ENCODE data around the gene FAM135A.

Gene FAM135A

DNA sequence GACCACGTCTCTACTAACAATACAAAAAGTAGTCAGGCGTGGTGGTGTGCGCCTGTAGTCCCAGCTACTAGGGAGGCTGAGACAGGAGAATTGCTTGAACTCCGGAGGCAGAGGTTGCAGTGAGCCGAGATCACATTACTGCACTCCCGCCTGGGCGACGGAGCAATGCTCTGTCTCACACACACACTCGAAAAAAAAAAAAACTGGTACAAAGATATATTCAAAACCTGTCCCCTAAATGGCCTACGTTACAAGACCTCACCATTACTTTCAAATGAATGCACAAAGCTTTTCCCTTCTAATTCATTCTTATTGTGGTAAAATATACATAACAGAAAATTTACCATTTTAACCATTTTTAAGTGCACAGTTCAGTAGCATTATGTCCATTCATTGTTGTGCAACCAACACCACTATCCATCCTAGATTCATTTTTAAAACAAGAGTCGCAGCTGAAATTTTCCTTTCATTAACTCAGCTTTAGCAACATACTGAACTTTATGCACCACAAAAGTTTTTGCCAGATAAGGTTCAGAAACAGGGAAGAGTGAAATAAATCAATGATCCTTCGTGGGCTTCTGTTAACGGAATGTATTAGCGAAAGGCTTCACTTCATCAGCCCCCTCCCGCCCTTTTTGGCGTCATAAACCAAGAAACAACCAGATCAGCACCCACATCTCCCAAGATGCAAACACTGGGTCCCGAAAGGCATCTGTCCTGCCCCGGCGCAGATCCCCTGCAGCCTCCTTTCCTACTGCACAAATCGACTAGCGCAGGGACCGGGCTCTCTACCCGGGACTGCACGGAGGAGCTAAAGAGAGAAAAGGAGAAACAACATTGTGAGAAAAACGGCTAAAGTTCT is 825 bp upstream of the FAM135A start:
- H3K4me3 ChIP-seq (ENCODE audit: low read depth, low read length) = peak overlapping the region; percentile 85
- DNase-seq (ENCODE audit: low read depth) = no peak
- TF ChIP-seq, protein P1, sequence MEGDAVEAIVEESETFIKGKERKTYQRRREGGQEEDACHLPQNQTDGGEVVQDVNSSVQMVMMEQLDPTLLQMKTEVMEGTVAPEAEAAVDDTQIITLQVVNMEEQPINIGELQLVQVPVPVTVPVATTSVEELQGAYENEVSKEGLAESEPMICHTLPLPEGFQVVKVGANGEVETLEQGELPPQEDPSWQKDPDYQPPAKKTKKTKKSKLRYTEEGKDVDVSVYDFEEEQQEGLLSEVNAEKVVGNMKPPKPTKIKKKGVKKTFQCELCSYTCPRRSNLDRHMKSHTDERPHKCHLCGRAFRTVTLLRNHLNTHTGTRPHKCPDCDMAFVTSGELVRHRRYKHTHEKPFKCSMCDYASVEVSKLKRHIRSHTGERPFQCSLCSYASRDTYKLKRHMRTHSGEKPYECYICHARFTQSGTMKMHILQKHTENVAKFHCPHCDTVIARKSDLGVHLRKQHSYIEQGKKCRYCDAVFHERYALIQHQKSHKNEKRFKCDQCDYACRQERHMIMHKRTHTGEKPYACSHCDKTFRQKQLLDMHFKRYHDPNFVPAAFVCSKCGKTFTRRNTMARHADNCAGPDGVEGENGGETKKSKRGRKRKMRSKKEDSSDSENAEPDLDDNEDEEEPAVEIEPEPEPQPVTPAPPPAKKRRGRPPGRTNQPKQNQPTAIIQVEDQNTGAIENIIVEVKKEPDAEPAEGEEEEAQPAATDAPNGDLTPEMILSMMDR (conservative IDR thresholded peaks at IDR 0.05; ENCODE audit: low read depth, low read length) = no peak

DNA sequence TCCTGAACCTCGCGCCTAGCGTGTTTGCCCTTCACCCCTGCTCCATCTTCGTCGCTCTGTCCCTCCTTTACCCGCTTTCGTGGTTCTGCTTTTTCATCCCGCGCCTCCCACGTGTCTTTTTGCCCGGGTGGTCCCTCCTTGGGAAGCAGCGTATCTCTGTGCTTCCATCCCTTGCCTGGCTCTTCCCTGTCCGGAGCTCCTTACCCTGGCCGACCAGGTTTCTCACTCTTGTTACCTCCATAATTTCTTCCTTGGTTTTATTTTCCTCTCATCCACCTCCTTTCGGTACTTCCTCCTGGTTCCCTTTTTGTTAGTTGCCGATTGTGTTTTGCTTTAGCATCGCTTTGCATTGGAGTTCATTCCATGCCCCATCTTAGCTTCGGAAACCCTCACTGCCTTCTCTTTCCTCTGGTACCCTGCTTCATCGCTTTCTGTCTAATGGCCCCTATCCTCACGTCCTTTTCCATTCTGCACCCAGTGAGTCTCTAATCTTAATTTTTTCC is 735 bp downstream of the FAM135A start:
- TF ChIP-seq, protein P1 (conservative IDR thresholded peaks at IDR 0.05; ENCODE audit: low read depth, low read length) = no peak
- DNase-seq (ENCODE audit: low read depth) = peak; percentile 21
- H3K4me3 ChIP-seq (ENCODE audit: low read depth, low read length) = peak overlapping the region; percentile 85

DNA sequence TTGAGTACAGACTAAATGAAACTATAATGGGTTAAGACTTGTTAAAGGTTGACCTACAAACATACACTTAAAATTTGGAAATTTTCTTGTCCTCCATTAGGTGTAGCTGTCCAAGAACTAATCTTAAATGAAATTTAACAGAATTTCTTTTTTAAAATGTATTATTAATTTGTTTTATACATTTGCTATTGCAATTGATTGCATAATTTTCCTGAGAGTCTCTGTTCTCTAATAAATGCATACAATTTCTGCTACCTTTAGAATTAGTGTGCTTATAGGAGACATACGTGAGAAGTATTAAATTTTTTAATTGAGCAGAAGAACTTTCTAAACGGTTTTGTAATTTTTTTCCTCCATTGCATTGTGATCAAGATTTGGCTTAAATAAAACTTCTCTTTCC is 1.5 kb downstream of the FAM135A start:
- TF ChIP-seq, protein P1 (conservative IDR thresholded peaks at IDR 0.05; ENCODE audit: low read depth, low read length) = no peak
- no peak for DNase-seq (ENCODE audit: low read depth)
- H3K4me3 ChIP-seq (ENCODE audit: low read depth, low read length) = no peak overlapping the region

DNA sequence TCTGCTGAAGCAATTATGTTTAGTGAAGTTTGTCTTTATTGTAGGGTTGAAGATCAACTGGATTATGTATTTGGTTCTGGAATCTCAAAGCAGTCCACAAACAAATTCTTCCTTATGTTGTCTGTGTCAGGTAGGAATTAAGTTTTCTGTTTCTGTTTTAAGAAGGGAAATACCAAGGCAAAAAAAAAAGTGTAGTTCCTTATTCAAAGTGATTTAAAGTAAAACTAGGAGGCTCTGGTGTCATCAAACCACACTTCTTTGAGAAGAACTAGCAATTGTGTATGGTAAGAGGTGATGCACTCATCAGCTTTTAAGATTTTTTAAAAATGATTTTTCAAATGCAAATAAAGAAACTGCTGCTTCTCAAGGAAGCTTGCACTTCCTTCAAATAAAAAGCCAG is 1.9 kb downstream of the FAM135A start:
- TF ChIP-seq, protein P1 (conservative IDR thresholded peaks at IDR 0.05; ENCODE audit: low read depth, low read length) = no peak
- H3K4me3 ChIP-seq (ENCODE audit: low read depth, low read length) = no peak overlapping the region
- DNase-seq (ENCODE audit: low read depth) = no peak

DNA sequence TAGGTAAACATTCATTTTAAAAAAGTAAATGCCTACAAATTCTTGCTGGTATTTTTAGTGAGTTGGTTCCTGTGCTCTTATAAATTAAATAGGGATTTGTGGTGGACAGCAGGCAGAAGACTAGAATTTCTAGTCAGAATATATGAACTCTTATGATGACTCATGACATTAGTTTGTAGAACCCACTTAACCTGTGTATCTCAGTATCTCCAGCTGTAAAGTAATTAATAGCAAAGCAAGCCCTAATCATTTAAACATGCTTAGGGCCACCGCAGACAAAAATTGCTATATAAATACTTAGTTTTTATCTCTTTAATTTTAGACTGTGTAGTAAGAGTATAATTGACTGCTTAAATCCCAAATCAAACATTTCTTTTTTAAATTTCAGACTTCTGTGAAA is 2.4 kb downstream of the FAM135A start:
- no peak for DNase-seq (ENCODE audit: low read depth)
- TF ChIP-seq, protein P1 (conservative IDR thresholded peaks at IDR 0.05; ENCODE audit: low read depth, low read length) = no peak
- no peak overlapping the region for H3K4me3 ChIP-seq (ENCODE audit: low read depth, low read length)

DNA sequence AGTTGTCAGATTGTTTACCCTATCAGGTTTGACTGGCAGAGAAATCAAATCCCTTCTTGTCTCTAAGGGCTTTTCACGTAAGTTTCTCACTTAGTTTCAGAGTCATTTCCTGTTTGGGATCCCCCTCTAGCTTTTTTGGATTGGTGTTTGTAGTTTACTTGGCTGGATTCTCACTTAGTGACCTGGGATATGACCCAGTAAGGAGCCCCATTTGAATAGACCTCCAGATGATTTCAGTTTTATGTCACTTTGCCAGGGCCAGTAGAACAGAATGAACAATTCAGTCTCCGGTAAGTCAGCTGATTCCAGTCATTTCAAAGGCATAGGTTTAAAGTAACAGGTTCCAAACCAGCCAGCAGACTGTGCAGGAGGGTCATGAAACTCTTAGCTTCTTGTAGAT is 8.2 kb downstream of the FAM135A start:
- no peak overlapping the region for H3K4me3 ChIP-seq (ENCODE audit: low read depth, low read length)
- TF ChIP-seq, protein P1 (conservative IDR thresholded peaks at IDR 0.05; ENCODE audit: low read depth, low read length) = no peak
- DNase-seq (ENCODE audit: low read depth) = no peak
